Trophoblast cell (in vitro differentiated cells and primary cell): ENCODE measurements around the gene RFX3.

Source experiments
- DNase-seq, 2 donors: peaks; one replicate each; pipeline ENCODE4 v3.0.0-alpha.2; 2016
- H2AFZ ChIP-seq: 2 replicates; pipeline ENCODE4 v1.6.1; 2013; ENCODE audit warnings: low read length, moderate library complexity, mild to moderate bottlenecking; ENCODE audit not compliant: insufficient read depth, poor library complexity
- H2AK5ac ChIP-seq: 2 replicates; pipeline ENCODE4 v1.6.1; 2013; ENCODE audit warnings: mild to moderate bottlenecking, low read length
- H2BK120ac ChIP-seq: 2 replicates; pipeline ENCODE4 v1.6.1; 2013; ENCODE audit warnings: low read length, mild to moderate bottlenecking, moderate library complexity; ENCODE audit not compliant: insufficient read depth, poor library complexity
- H2BK12ac ChIP-seq: 2 replicates; pipeline ENCODE4 v1.6.1; 2013; ENCODE audit warnings: mild to moderate bottlenecking, low read length, moderate library complexity
- H2BK5ac ChIP-seq: 2 replicates; pipeline ENCODE4 v1.6.1; 2013; ENCODE audit warnings: low read length, low read depth, moderate library complexity, mild to moderate bottlenecking; ENCODE audit not compliant: poor library complexity
- H3K14ac ChIP-seq: 2 replicates; pipeline ENCODE4 v1.6.1; 2013; ENCODE audit warnings: mild to moderate bottlenecking, low read length
- H3K18ac ChIP-seq: 2 replicates; pipeline ENCODE4 v1.6.1; 2013; ENCODE audit warnings: mild to moderate bottlenecking, low read length
- H3K23ac ChIP-seq: 2 replicates; pipeline ENCODE4 v1.6.1; 2013; ENCODE audit warnings: low read length
- H3K27ac ChIP-seq: 2 replicates; pipeline ENCODE4 v1.5.1; 2013; ENCODE audit warnings: low read depth, mild to moderate bottlenecking, inconsistent platforms, low read length, moderate library complexity
- H3K27me3 ChIP-seq: 2 replicates; pipeline ENCODE4 v1.6.1; 2013; ENCODE audit warnings: inconsistent platforms, mild to moderate bottlenecking, low read length, moderate library complexity; ENCODE audit not compliant: insufficient read depth
- H3K36me3 ChIP-seq, 2 experiments: 1 replicate in 1 of 2; 2 replicates in 1 of 2; pipeline ENCODE4 v1.6.1; 2013; ENCODE audit warnings: low read length in 2 of 2, mild to moderate bottlenecking in 2 of 2, moderate library complexity in 1 of 2; ENCODE audit not compliant: insufficient read depth in 2 of 2, control insufficient read depth in 1 of 2
- H3K4ac ChIP-seq: 2 replicates; pipeline ENCODE4 v1.6.1; 2013; ENCODE audit warnings: low read depth, mild to moderate bottlenecking, low read length, moderate library complexity
- H3K4me1 ChIP-seq, 2 experiments: 1 replicate in 1 of 2; 2 replicates in 1 of 2; pipeline ENCODE4 v1.6.1; 2013; ENCODE audit warnings: low read length in 2 of 2, mild to moderate bottlenecking in 2 of 2, moderate library complexity in 1 of 2; ENCODE audit not compliant: insufficient read depth in 2 of 2, control insufficient read depth in 1 of 2
- H3K4me2 ChIP-seq: 2 replicates; pipeline ENCODE4 v1.6.1; 2013; ENCODE audit warnings: inconsistent platforms, mild to moderate bottlenecking, low read length, moderate library complexity
- H3K4me3 ChIP-seq: 2 replicates; pipeline ENCODE4 v1.5.1; 2013; ENCODE audit warnings: mild to moderate bottlenecking, low read depth, low read length, inconsistent platforms
- H3K79me1 ChIP-seq: one replicate; pipeline ENCODE4 v1.6.1; 2013; ENCODE audit warnings: low read length
- H3K79me2 ChIP-seq: 2 replicates; pipeline ENCODE4 v1.6.1; 2013; ENCODE audit warnings: low read length, mild to moderate bottlenecking; ENCODE audit not compliant: control insufficient read depth, insufficient read depth, poor library complexity
- H3K9ac ChIP-seq: 2 replicates; pipeline ENCODE4 v1.6.1; 2013; ENCODE audit warnings: mild to moderate bottlenecking, low read length
- H3K9me3 ChIP-seq: 2 replicates; pipeline ENCODE4 v1.6.1; 2013; ENCODE audit warnings: low read depth, mild to moderate bottlenecking, control low read depth, inconsistent platforms, low read length; ENCODE audit not compliant: insufficient read depth
- H4K12ac ChIP-seq: 2 replicates; pipeline ENCODE4 v1.6.1; 2013; ENCODE audit warnings: low read depth, mild to moderate bottlenecking, low read length, moderate library complexity
- H4K8ac ChIP-seq: 2 replicates; pipeline ENCODE4 v1.6.1; 2013; ENCODE audit warnings: low read depth, mild to moderate bottlenecking, low read length, moderate library complexity
- H4K91ac ChIP-seq: one replicate; pipeline ENCODE4 v1.6.1; 2013; ENCODE audit warnings: low read depth, mild to moderate bottlenecking, low read length, moderate library complexity
- whole genome bisulfite sequencing: extraction: QIAGEN DNeasy Blood & Tissue Kit; methylation state at CpG from one replicate; pipeline ENCODE4 v1.1.7; 2013; ENCODE audit warnings: missing lambda C conversion rate; ENCODE audit not compliant: insufficient read length, insufficient coverage; ENCODE audit errors: extremely low coverage; 5-methylcytosine and 5-hydroxymethylcytosine counted together

The RFX3 gene

GRCh38 chr9:3513265-3513818 is 12.5 kb downstream of the RFX3 start:
- H4K8ac ChIP-seq, result no peak overlapping the region
- DNase-seq, result no peak
- H3K27me3 ChIP-seq, result no peaks in the 10 kb centered on the region
- H2AFZ ChIP-seq, result no peak overlapping the region
- no peak overlapping the region for H3K23ac ChIP-seq
- H3K9ac ChIP-seq, result no peak overlapping the region
- H3K79me1 ChIP-seq, result no peaks in the 10 kb centered on the region
- H3K4me1 ChIP-seq, result peaks cover 2 to 5% of the 10 kb centered on the region in 2 experiments
- WGBS, result no CpG with 5 or more reads among the region's 2 CpGs
- H3K4ac ChIP-seq, result no peak overlapping the region
- H4K12ac ChIP-seq, result no peak overlapping the region
- no peak overlapping the region for H3K18ac ChIP-seq
- no peak overlapping the region for H4K91ac ChIP-seq
- no peak overlapping the region for H2BK120ac ChIP-seq
- H3K36me3 ChIP-seq, result no peaks in the 10 kb centered on the region
- no peak overlapping the region for H3K14ac ChIP-seq
- H3K4me2 ChIP-seq, result no peak overlapping the region
- H2BK5ac ChIP-seq, result no peak overlapping the region
- no peak overlapping the region for H3K4me3 ChIP-seq
- no peak overlapping the region for H3K27ac ChIP-seq
- H2AK5ac ChIP-seq, result no peak overlapping the region
- H3K79me2 ChIP-seq, result no peaks in the 10 kb centered on the region
- H3K9me3 ChIP-seq, result no peaks in the 10 kb centered on the region
- H2BK12ac ChIP-seq, result no peak overlapping the region

GRCh38 chr9:3511551-3511950 is 14.2 kb downstream of the RFX3 start:
- H2AFZ ChIP-seq, result no peak overlapping the region
- H4K8ac ChIP-seq, result no peak overlapping the region
- no peak overlapping the region for H2BK5ac ChIP-seq
- no peak overlapping the region for H2BK12ac ChIP-seq
- peaks cover 2% of the 10 kb centered on the region in 2 experiments for H3K4me1 ChIP-seq
- H3K27ac ChIP-seq, result no peak overlapping the region
- H3K4me3 ChIP-seq, result no peak overlapping the region
- no peak overlapping the region for H4K91ac ChIP-seq
- H3K79me1 ChIP-seq, result no peaks in the 10 kb centered on the region
- no peak overlapping the region for H2BK120ac ChIP-seq
- no CpG with 5 or more reads among the region's 1 CpG for WGBS
- H2AK5ac ChIP-seq, result no peak overlapping the region
- no peaks in the 10 kb centered on the region for H3K79me2 ChIP-seq
- no peak overlapping the region for H3K23ac ChIP-seq
- no peak overlapping the region for H3K4me2 ChIP-seq
- H3K14ac ChIP-seq, result no peak overlapping the region
- H3K4ac ChIP-seq, result no peak overlapping the region
- H4K12ac ChIP-seq, result no peak overlapping the region
- no peak overlapping the region for H3K9ac ChIP-seq
- H3K9me3 ChIP-seq, result no peaks in the 10 kb centered on the region
- no peaks in the 10 kb centered on the region for H3K36me3 ChIP-seq
- no peak overlapping the region for H3K18ac ChIP-seq
- H3K27me3 ChIP-seq, result no peaks in the 10 kb centered on the region
- no peak for DNase-seq

DNA sequence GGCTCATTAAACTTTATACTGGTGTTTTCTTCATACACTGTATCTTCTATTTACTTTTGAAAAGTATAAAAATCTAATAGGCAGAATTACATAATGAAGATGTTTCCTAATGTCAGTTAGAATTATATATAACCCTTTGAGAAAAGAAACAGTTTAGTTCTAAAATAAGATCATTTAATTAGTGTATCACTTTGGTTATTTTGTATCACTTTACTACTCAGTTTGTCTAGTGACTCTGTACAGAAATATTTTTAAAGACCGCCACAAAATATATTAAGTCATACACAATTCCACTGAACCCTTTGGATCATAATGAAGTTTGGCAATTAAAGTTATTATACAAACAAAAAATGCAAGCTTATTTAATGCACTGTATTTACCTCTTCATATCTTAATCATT is 15.0 kb downstream of the RFX3 start:
- no peak overlapping the region for H3K4me2 ChIP-seq
- no CpG with 5 or more reads among the region's 1 CpG for WGBS
- no peak for DNase-seq

GRCh38 chr9:3509926-3510325 is 15.9 kb downstream of the RFX3 start:
- Histone ChIP-seq H4K12ac (no peak overlapping the region), H2BK5ac (no peak overlapping the region), H2AK5ac (no peak overlapping the region), H3K36me3 (no peaks in the 10 kb centered on the region), H3K9ac (no peak overlapping the region), H3K23ac (no peak overlapping the region), H3K79me2 (no peaks in the 10 kb centered on the region), H3K27ac (no peak overlapping the region), H3K4me3 (no peak overlapping the region), H2BK120ac (peak overlapping the region; percentile 60), H2BK12ac (no peak overlapping the region), H3K9me3 (no peaks in the 10 kb centered on the region), H3K79me1 (no peaks in the 10 kb centered on the region), H3K4me1 (peaks cover 2% of the 10 kb centered on the region in 2 experiments), H3K14ac (no peak overlapping the region), H3K18ac (no peak overlapping the region), H4K91ac (no peak overlapping the region), H4K8ac (no peak overlapping the region), H3K4me2 (no peak overlapping the region), H2AFZ (no peak overlapping the region), H3K27me3 (no peaks in the 10 kb centered on the region), H3K4ac (peak overlapping the region; percentile 69)
- WGBS, result no CpG with 5 or more reads among the region's 1 CpG
- DNase-seq, result no peak

More for the DNA sequence above, 15.0 kb downstream of the RFX3 start:
- H2AFZ ChIP-seq, result no peak overlapping the region
- H3K4me3 ChIP-seq, result no peak overlapping the region
- no peak overlapping the region for H3K14ac ChIP-seq
- H3K36me3 ChIP-seq, result no peaks in the 10 kb centered on the region
- no peaks in the 10 kb centered on the region for H3K79me2 ChIP-seq
- H3K9me3 ChIP-seq, result no peaks in the 10 kb centered on the region
- H3K4me1 ChIP-seq, result peaks cover 2% of the 10 kb centered on the region in 2 experiments
- no peaks in the 10 kb centered on the region for H3K27me3 ChIP-seq
- H2BK5ac ChIP-seq, result no peak overlapping the region
- no peak overlapping the region for H4K8ac ChIP-seq
- H3K79me1 ChIP-seq, result no peaks in the 10 kb centered on the region
- H4K12ac ChIP-seq, result no peak overlapping the region
- no peak overlapping the region for H2BK120ac ChIP-seq
- H2BK12ac ChIP-seq, result no peak overlapping the region
- no peak overlapping the region for H3K18ac ChIP-seq
- H3K9ac ChIP-seq, result no peak overlapping the region
- no peak overlapping the region for H4K91ac ChIP-seq
- no peak overlapping the region for H3K23ac ChIP-seq
- H3K27ac ChIP-seq, result no peak overlapping the region
- H3K4ac ChIP-seq, result no peak overlapping the region
- no peak overlapping the region for H2AK5ac ChIP-seq
